Panc1 (cell line): Measurements from ENCODE around the gene DEFB128. TPM values are rescaled to one million over a fixed set of nuclear protein-coding genes. Genes with fewer than 3 reads are reported as not detected.

Source experiments
- ATAC-seq: fragments of 200-7000 bp; cut with Tn5 transposase; 2 replicates; pipeline ENCODE4 v1.9.1; 2020; ENCODE audit warnings: mild to moderate bottlenecking, moderate library complexity
- BruUV-seq: library from RNA; stranded (reverse); fragments of 400-500 nt; replicated peaks from 2 replicates; lab custom pipeline; 2021; lab: Mats Ljungman, UMichigan
- CTCF ChIA-PET: fragments of 300-600 bp; sonication (Branson Sonifier 250); formaldehyde crosslinking; loops from one replicate; lab custom pipeline; 2022; ENCODE audit warnings: antibody characterized with exemption; lab: Charles Lee
- POLR2A ChIA-PET: fragments of 300-600 bp; sonication (Branson Sonifier 250); formaldehyde crosslinking; loops from one replicate; lab custom pipeline; 2022; ENCODE audit warnings: antibody characterized with exemption; lab: Charles Lee
- DNase-seq: peaks from one replicate; pipeline ENCODE4 v3.0.0-alpha.2; 2010; ENCODE audit warnings: low read depth, low spot score
- H3K27ac ChIP-seq: 2 replicates; pipeline ENCODE4 v1.5.1; 2011; ENCODE audit warnings: mild to moderate bottlenecking, low read length, inconsistent platforms
- H3K27me3 ChIP-seq: fragments of 200-500 bp; sonication (Bioruptor generic); 2 replicates; pipeline ENCODE4 v1.6.0; 2014; ENCODE audit warnings: low read length, inconsistent platforms; ENCODE audit not compliant: control insufficient read depth, insufficient read depth
- H3K36me3 ChIP-seq: fragments of 200-500 bp; sonication (Bioruptor generic); 2 replicates; pipeline ENCODE4 v1.5.1; 2014; ENCODE audit warnings: inconsistent platforms, mild to moderate bottlenecking, low read length, moderate library complexity; ENCODE audit not compliant: control insufficient read depth, insufficient read depth
- H3K4me1 ChIP-seq: 2 replicates; pipeline ENCODE4 v1.5.1; 2011; ENCODE audit warnings: inconsistent platforms, mild to moderate bottlenecking, low read length, moderate library complexity; ENCODE audit not compliant: control insufficient read depth, insufficient read depth
- H3K4me3 ChIP-seq, 2 experiments: 2 replicates each; pipeline ENCODE4 v1.5.1; 2011 to 2012; ENCODE audit warnings: low read depth in 2 of 2, low read length in 2 of 2, mild to moderate bottlenecking in 2 of 2, inconsistent platforms in 1 of 2, moderate library complexity in 1 of 2
- H3K9me3 ChIP-seq: fragments of 200-500 bp; sonication (Bioruptor generic); 2 replicates; pipeline ENCODE4 v1.5.1; 2014; ENCODE audit warnings: low read depth, mild to moderate bottlenecking, inconsistent platforms, low read length, moderate library complexity; ENCODE audit not compliant: control insufficient read depth, insufficient read depth
- CTCF ChIP-seq: fragments of 450-650 bp; IDR thresholded peaks from 2 replicates; pipeline ENCODE4 v1.5.1; 2017; ENCODE audit warnings: mild to moderate bottlenecking
- POLR2AphosphoS5 ChIP-seq: IDR thresholded peaks from 2 replicates; pipeline ENCODE4 v1.6.1; 2012; ENCODE audit warnings: mild to moderate bottlenecking, low read depth, low read length, moderate library complexity
- REST ChIP-seq, 2 experiments: IDR thresholded peaks; 2 replicates each; pipeline ENCODE4 v1.6.1; 2011 to 2012; ENCODE audit warnings: low read depth in 2 of 2, control low read depth in 1 of 2, low read length in 1 of 2, mild to moderate bottlenecking in 1 of 2, moderate library complexity in 1 of 2; ENCODE audit not compliant: insufficient read depth in 1 of 2
- SIN3A ChIP-seq: IDR thresholded peaks from 2 replicates; pipeline ENCODE4 v1.6.1; 2012; ENCODE audit warnings: low read depth, mild to moderate bottlenecking, low read length, moderate library complexity, borderline replicate concordance; ENCODE audit not compliant: insufficient read depth
- TCF7L2 ChIP-seq: IDR thresholded peaks from 2 replicates; pipeline ENCODE4 v1.6.1; 2011; ENCODE audit warnings: mild to moderate bottlenecking, low read depth, low read length, inconsistent platforms
- in situ Hi-C: cut with HindIII; loops from 2 replicates; pipeline ENCODE4 v1.10.0; 2016; ENCODE audit warnings: low sequenced_read_pairs, low pct_unique_long_range_greater_than_20kb
- intact Hi-C: fragments of 100-400 bp; cut with micrococcal nuclease; formaldehyde crosslinking; loops from one replicate; pipeline ENCODE4 v1.10.0; 2022; ENCODE audit not compliant: unreplicated experiment
- total RNA-seq: library from RNA; stranded (reverse); gene quantifications from one replicate; pipeline ENCODE4 v1.2.1, GENCODE V29; 2021; ENCODE audit not compliant: unreplicated experiment

The DEFB128 gene
- total RNA-seq, 1 experiment from 2014 or later, result not detected

DNA sequence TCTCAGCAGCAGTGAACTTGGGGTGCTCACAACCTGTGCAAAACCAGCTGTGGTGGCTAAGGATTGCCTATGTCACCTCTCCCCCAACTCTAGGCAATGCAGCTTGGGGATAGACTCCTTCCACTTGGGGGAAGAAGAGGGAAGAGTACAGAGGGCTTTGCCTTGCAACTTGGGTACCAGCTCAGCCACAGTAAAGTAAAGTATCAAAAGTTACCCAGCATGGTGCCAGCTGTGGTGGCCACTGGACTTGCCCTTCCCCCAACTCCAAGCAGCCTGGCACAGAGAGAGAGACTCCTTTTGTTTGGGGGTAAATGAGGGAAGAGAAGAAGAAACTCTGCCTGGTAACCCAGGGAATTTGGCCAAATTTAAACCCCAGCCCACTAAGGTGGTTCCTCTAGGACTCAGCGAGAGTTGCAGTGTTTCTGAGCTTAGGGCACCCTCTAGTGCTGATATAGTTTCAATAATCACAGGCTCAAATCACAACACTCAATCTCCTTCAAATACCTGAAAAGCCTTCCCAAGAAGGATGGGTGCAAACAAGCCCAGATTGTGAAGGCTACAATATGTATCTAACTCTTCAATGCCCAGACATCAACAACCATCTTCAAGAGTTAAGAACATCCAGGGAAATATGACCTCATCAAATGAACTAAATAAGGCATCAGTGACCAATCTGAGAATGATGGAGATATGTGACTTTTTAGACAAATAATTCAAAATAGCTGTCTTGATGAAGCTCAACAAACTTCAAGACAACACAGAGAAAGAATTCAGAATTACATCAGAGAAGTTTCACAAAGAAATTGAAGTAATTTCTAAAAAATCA, 30.0 kb upstream of the DEFB128 start:
- Histone ChIP-seq H3K27me3 (peaks cover 15% of the 10 kb centered on the region), H3K36me3 (no peaks in the 10 kb centered on the region), H3K27ac (no peak overlapping the region), H3K9me3 (no peaks in the 10 kb centered on the region), H3K4me1 (no peaks in the 10 kb centered on the region), H3K4me3 (no peak overlapping the region)
- DNase-seq (peak; percentile 15), ATAC-seq (peak; percentile 93)
- in situ Hi-C loops (no loop called here), intact Hi-C loops (loop anchor here (5.0 kb wide), 1 partner anchor 38 kb away; the partner anchor contains the start of gene DEFB132)
- ChIA-PET POLR2A (no interaction called here), CTCF (interaction anchor here (0.7 kb wide), 1 partner anchor 25 kb away, joined by 3 read pairs; no protein-coding TSS in a partner anchor)
- TF ChIP-seq REST (IDR thresholded peaks at IDR 0.05; ENCODE audit: insufficient read depth in 1 of 2, low read depth in 2 of 2, low read length in 1 of 2) (no peak), CTCF (peak; percentile 74)
- no TSS peak for BruUV-seq

DNA sequence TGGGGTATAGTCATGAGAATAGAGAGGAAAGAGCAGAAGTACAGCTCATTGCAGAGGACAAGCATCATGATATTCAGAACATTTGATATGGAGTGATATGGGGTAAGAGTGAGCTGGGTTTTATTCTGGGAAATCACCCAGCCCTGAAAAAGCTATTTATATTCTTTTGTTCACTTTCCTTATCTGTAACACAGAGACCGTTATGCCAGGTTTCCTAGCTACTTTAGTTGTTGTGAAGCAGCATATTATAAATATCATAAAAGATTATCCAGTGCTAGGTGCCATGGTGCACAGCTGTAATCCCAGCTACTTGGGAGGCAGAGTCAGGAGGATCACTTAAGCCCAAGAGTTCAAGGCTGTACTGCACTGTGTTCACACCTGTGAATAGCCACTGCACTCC, 27.8 kb upstream of the DEFB128 start:
- DNase-seq (no peak), ATAC-seq (no peak)
- Histone ChIP-seq H3K27me3 (peaks cover 14% of the 10 kb centered on the region), H3K36me3 (no peaks in the 10 kb centered on the region), H3K4me1 (no peaks in the 10 kb centered on the region), H3K9me3 (no peaks in the 10 kb centered on the region), H3K4me3 (no peak overlapping the region), H3K27ac (no peak overlapping the region)
- CTCF ChIA-PET, result interaction anchor here (0.6 kb wide), 1 partner anchor 54 kb away, joined by 3 read pairs; no protein-coding TSS in a partner anchor
- in situ Hi-C loops (no loop called here), intact Hi-C loops (loop anchor here (5.0 kb wide), 1 partner anchor 40 kb away; the partner anchor contains the start of gene DEFB132)
- BruUV-seq, result no TSS peak
- TF ChIP-seq SIN3A (no peak), TCF7L2 (no peak), CTCF (no peak), REST (IDR thresholded peaks at IDR 0.05; ENCODE audit: insufficient read depth in 1 of 2, low read depth in 2 of 2, low read length in 1 of 2) (no peak), POLR2AphosphoS5 (no peak)
- POLR2A ChIA-PET, result no interaction called here
